ENCODE results near the gene SMPD3.

The SMPD3 gene

DNA sequence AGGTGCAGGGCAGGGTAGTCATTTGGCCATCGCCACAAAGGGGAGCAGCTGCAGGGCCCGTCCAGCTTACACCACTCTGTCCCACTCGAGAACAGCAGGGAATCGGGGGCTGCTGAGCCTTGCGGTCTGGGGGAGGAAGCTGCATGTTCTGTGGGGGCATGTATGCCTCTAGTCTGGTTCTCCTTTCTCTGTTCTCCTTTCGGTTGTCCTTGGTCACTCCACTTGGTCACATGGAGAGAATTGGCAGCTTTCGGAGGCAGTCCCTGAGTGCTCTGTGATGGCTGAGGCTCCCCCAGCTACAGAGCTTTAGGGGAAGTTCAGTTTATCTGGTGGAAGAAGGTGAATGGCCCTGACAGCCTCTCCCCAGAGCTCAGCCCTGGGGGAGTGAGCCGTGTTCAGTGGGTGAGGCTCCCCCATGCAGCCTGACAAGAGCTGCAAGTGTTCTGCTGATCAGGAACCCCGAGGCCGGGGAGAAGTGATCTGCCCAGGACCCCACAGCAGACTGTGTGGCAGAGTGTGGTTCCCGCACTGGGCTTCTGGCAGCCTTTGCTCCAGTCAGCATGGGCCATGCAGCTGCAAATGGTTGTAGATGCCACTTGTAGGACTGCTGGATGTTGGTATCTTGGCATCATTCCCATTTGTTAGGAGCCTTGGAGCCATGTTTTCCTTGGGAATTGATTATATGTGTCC, 22.3 kb upstream of the SMPD3 start:
- DNase-seq: peak; percentile 87

DNA sequence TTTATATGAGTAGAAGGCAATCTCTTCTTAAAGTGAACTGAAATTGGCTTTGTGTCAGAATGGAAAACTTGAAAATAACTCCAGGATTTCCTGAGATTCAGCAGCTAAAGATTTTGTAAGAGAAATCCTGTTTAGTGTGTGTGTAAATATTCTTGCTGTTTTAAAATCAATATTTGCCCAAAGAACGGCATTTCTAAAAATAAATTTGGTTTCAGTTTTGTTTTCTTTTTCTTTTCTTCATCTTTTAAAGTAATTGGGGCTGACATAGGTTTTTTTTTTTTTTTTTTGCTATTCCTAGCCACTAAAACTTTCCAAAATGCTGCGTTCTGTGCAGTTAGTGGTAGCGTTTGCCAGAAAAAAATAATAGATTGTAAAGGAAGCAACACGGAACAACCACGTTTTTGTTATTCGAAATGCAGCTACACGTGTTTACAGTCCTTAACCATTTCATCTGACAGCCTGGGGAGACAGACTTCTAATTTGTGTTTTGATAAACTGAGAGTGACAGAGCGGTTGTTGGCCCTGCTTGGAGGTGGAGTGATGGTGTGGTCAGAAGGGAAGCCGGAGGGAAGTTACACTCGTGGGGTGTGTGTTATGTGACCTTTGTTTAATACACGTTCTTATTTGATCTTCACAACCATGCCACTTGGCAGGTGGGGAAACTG, 21.6 kb upstream of the SMPD3 start:
- peak; percentile 63 for DNase-seq

DNA sequence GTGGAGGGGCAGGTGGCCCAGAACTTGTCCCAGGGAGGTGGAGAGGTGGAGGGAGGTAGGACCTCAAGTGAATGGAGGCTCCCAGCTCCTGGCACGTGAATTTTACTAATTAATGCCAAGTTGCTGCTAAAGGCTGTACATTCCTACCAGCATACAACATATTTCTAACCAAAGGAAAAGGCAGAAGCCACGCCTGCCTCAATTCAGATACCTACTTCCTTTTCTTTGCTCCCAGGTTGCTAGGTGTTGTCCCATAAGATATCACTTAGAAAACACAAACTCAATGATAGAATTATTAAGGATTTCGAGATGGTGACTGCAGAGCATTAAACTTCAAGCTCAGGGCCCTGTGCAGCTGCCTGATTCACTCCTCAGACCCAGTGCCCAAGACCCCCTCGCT, 20.5 kb upstream of the SMPD3 start:
- no peak for DNase-seq

DNA sequence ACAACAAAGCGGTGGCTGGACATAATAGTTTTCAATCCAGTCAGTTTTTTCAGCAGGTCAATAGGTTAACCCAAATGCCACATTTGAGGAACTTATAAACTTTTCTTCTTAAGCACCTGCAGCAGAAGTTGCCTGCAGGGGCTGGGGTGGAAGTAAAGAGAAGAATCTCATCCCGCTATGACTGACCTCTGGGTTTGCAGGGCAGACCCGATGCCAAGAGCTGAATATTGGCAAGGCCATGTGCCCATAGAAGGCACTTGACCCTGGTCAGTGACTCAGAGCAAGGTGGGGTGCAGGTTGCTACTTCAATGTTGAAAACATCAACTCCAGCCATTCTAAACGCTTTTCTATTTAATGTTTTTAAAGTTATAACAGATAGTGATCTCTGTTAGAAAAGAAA, 17.9 kb upstream of the SMPD3 start:
- no peak for DNase-seq

DNA sequence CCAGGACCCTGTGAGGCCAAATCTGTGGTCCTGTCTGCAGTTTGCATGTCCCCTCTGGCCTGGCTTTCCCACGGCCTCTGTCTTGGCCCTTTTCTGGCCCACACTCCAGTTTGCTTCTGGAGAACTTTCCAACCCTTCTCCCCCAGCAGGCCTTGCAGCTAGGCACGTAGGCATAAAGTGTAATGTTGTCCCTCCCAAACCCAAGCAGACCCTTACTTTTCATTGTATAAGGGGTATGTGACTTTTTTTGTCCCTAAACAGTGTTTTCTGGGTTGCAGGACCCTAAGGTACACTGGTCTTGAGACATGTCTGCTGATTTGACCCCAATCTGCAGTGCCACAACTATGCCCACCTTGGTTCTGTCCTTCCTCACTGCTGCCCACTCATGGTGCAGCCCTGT, 15.6 kb upstream of the SMPD3 start:
- no peak for DNase-seq

DNA sequence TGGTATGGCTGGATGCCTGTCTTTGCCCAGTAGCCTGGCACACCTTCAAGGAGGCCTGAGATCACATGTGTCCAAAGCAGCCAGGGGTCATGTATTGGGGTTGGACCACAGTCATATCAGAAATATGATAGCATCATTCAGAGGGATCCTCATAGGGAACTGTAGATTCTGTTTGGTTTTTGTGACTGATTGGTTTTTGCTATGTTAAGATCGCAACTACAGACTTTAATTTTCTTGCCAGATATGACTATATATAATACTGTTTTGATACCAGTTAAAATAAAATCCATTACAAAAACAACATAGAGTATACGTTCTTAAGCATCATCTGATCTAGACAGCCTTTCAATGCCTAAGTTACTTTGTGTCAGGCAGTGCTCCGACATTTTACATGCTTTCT, 11.8 kb upstream of the SMPD3 start:
- no peak for DNase-seq

GRCh38 chr16:68459457-68459856, 11.1 kb upstream of the SMPD3 start:
- no peak for DNase-seq

GRCh38 chr16:68458551-68458950, 10.2 kb upstream of the SMPD3 start:
- no peak for DNase-seq

- DNase-seq: no peak
These were observed 9.8 kb upstream of the SMPD3 start for GRCh38 chr16:68458101-68458500.

- no peak for DNase-seq
These were observed 7.3 kb upstream of the SMPD3 start for GRCh38 chr16:68455631-68456030.

- DNase-seq: no peak
These were observed 6.7 kb upstream of the SMPD3 start for GRCh38 chr16:68454920-68455435.

- DNase-seq: no peak
These were observed 5.5 kb upstream of the SMPD3 start for GRCh38 chr16:68453816-68454215.

DNA sequence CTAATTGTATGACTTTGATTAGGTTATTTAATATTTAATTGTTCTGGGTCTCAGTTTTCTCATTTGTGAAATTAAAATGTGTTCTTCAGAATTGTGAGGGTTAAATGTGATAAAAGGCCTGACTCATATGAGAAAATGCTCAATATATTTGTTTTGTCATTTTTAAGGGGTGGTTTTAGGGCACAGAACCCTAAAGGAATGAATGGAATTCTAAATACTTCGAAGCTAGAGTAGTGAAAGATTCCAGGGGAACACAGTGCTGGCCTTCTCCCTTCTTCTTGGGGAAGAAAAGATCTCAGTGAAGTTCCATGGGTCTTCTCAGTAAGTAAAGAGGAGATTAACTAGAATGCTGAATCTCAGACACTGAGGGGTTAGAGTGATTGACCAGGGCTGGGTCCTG, 3.9 kb upstream of the SMPD3 start:
- no peak for DNase-seq

GRCh38 chr16:68451676-68452075, 3.4 kb upstream of the SMPD3 start:
- DNase-seq: no peak

DNA sequence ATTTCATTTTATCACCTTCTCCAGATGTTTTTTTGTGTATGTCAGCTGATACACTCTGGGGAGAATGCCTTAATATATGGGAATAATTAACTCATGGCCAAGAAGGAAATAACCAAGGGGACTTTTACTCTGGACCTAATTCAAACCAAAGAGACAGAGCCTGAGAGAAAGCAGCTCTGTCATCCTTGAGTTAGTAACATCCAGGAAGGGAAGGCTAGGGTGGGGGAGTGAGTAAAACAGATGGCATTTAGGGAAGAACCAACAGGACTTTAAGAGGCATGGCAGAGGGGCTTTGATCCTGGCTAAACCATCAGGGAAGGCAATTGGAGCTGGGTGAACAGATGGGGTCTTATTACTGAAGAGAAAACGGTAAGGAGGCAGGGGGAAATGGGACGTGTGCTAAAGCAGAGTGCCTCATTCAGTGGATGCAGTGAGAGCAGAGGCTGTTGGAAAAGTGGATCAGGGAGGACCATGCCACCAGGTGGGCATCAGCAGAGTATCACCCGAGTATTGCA, 2.5 kb upstream of the SMPD3 start:
- DNase-seq: no peak

GRCh38 chr16:68447653-68448359, 502 bp downstream of the SMPD3 start:
- no peak for DNase-seq

- DNase-seq: no peak
These were observed 1.3 kb downstream of the SMPD3 start for GRCh38 chr16:68446681-68447652.

GRCh38 chr16:68445458-68445857, 2.9 kb downstream of the SMPD3 start:
- DNase-seq: peak; percentile 76

DNA sequence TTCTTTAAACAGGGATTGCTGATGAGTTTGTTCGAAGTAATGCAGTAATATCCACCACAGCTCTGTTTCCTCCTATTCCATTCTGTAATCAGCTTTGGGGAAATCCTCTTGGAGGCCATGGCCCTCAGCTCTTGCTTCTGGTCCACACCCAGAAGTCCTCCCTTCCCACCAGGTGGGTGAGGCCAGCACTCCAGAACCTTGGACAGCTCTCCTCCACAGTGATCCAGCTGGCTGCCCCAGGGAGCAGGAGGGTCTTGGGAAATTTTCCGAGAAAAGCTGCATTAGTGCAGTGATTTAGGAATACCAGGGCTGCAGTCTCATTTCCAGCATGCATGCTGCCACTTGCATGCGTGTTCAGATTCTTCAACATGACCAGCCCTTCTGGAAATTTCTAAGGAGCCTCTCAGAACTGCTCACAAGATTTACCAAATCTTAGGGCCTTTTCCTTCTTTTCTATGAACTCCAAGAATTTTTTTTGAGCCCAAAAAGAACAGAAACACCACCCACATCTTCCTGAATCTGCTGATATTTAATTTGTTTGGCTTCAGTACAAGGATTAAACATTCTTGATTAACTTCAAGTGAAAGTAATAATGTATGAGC, 4.2 kb downstream of the SMPD3 start:
- DNase-seq: peak; percentile 33

DNA sequence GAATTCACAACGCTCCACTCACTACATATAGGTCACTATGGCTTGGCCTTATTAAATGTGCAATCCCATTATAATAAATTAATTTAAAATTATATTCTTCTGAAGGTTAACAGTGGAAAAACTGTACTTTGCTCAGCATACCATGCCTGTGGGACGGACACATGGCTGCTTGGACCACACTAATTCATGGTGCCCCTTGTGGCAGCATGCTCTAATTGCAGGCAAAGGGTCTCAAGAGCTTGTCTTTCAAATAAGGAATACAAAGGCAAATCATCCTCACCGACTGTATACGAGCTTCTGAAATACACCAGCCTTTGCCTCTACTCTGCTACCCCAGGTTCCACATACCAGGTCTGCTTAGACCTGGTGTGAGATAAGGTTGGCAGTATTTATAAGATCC, 11.7 kb downstream of the SMPD3 start:
- peak; percentile 43 for DNase-seq

GRCh38 chr16:68434624-68435210, 13.6 kb downstream of the SMPD3 start:
- DNase-seq: no peak

- DNase-seq: no peak
These were observed 15.0 kb downstream of the SMPD3 start for GRCh38 chr16:68433316-68433715.

Data from OCI-M1 (cell line).